ENCODE results near the gene ZC3H18. TPM values are rescaled to one million over a fixed set of nuclear protein-coding genes. Genes with fewer than 3 reads are reported as not detected.
A peak's percentile ranks its signal among the peaks of the same experiment; 100 is the strongest.

The ZC3H18 gene
- total and polyA plus RNA-seq, 2 donors from 2014 or later, result 11.4 to 38.2 TPM

GRCh38 chr16:88538366-88539060 is 31.7 kb upstream of the ZC3H18 start:
- Histone ChIP-seq H3K9ac (ENCODE audit: low read length in 3 of 3) (no peak overlapping the region), H3K4me1 (ENCODE audit: control insufficient read depth in 2 of 3, insufficient read depth in 2 of 3, low read depth in 1 of 3, low read length in 3 of 3) (peaks cover 0 to 9% (median 0%) of the 10 kb centered on the region in 3 donors), H3K4me3 (ENCODE audit: low read length in 3 of 3) (no peak overlapping the region), H3K27me3 (ENCODE audit: control insufficient read depth, insufficient read depth, low read length) (peaks cover 5% of the 10 kb centered on the region), H3K9me3 (ENCODE audit: control insufficient read depth in 2 of 3, insufficient read depth in 1 of 3, low read length in 3 of 3) (peaks cover 0 to 1% (median 0%) of the 10 kb centered on the region in 3 donors), H3K36me3 (ENCODE audit: control insufficient read depth in 2 of 3, insufficient read depth in 3 of 3, low read length in 3 of 3) (no peaks in the 10 kb centered on the region), H3K27ac (ENCODE audit: low read depth in 2 of 2, low read length in 2 of 2) (no peak overlapping the region)
- no peak for TF ChIP-seq CTCF (IDR thresholded peaks at IDR 0.05; ENCODE audit: borderline replicate concordance, extremely low read depth, insufficient read depth)
- intact Hi-C loops (cut with DNase I), result no loop called here
- DNase-seq, result peak in 1 of 5 donors; percentile 58
- FAIRE-seq, result no peak

GRCh38 chr16:88539261-88539651 is 30.9 kb upstream of the ZC3H18 start:
- FAIRE-seq (no peak), DNase-seq (peak in 1 of 5 donors; percentile 62)
- Histone ChIP-seq H3K9ac (ENCODE audit: low read length in 3 of 3) (no peak overlapping the region), H3K9me3 (ENCODE audit: control insufficient read depth in 2 of 3, insufficient read depth in 1 of 3, low read length in 3 of 3) (peaks cover 0 to 4% (median 0%) of the 10 kb centered on the region in 3 donors), H3K4me3 (ENCODE audit: low read length in 3 of 3) (no peak overlapping the region), H3K4me1 (ENCODE audit: control insufficient read depth in 2 of 3, insufficient read depth in 2 of 3, low read depth in 1 of 3, low read length in 3 of 3) (peaks cover 0 to 9% (median 0%) of the 10 kb centered on the region in 3 donors), H3K27ac (ENCODE audit: low read depth in 2 of 2, low read length in 2 of 2) (no peak overlapping the region), H3K27me3 (ENCODE audit: control insufficient read depth, insufficient read depth, low read length) (peaks cover 5% of the 10 kb centered on the region), H3K36me3 (ENCODE audit: control insufficient read depth in 2 of 3, insufficient read depth in 3 of 3, low read length in 3 of 3) (no peaks in the 10 kb centered on the region)
- no peak for TF ChIP-seq CTCF (IDR thresholded peaks at IDR 0.05; ENCODE audit: borderline replicate concordance, extremely low read depth, insufficient read depth)
- intact Hi-C loops (cut with DNase I), result no loop called here

GRCh38 chr16:88539652-88540345 is 30.4 kb upstream of the ZC3H18 start:
- peaks cover 0 to 4% (median 0%) of the 10 kb centered on the region in 3 donors for H3K9me3 ChIP-seq (ENCODE audit: control insufficient read depth in 2 of 3, insufficient read depth in 1 of 3, low read length in 3 of 3)
- H3K4me3 ChIP-seq (ENCODE audit: low read length in 3 of 3), result no peak overlapping the region
- H3K9ac ChIP-seq (ENCODE audit: low read length in 3 of 3), result no peak overlapping the region
- FAIRE-seq, result no peak
- H3K4me1 ChIP-seq (ENCODE audit: control insufficient read depth in 2 of 3, insufficient read depth in 2 of 3, low read depth in 1 of 3, low read length in 3 of 3), result peaks cover 0 to 8% (median 0%) of the 10 kb centered on the region in 3 donors
- TF ChIP-seq CTCF (IDR thresholded peaks at IDR 0.05; ENCODE audit: borderline replicate concordance, extremely low read depth, insufficient read depth), result no peak
- no peaks in the 10 kb centered on the region for H3K36me3 ChIP-seq (ENCODE audit: control insufficient read depth in 2 of 3, insufficient read depth in 3 of 3, low read length in 3 of 3)
- intact Hi-C loops (cut with DNase I), result no loop called here
- no peak overlapping the region for H3K27ac ChIP-seq (ENCODE audit: low read depth in 2 of 2, low read length in 2 of 2)
- peak in 1 of 5 donors; percentile 71 for DNase-seq
- H3K27me3 ChIP-seq (ENCODE audit: control insufficient read depth, insufficient read depth, low read length), result peaks cover 5% of the 10 kb centered on the region

Data from kidney (tissue), 14 donors.